Stimulated activated naive CD4-positive, alpha-beta T cell (primary cell): ENCODE results near the gene UCKL1.
A peak's percentile ranks its signal among the peaks of the same experiment; 100 is the strongest.
"Not testable (repeated sequence)": the region's sequence is repeated elsewhere in the genome, so short reads cannot be mapped to it uniquely, and the experiment has no call there.

ENCODE experiments used
- DNase-seq, 6 experiments: peaks; one replicate each; lab custom pipeline; 2025; lab: John Stamatoyannopoulos, UW

UCKL1 gene

DNA sequence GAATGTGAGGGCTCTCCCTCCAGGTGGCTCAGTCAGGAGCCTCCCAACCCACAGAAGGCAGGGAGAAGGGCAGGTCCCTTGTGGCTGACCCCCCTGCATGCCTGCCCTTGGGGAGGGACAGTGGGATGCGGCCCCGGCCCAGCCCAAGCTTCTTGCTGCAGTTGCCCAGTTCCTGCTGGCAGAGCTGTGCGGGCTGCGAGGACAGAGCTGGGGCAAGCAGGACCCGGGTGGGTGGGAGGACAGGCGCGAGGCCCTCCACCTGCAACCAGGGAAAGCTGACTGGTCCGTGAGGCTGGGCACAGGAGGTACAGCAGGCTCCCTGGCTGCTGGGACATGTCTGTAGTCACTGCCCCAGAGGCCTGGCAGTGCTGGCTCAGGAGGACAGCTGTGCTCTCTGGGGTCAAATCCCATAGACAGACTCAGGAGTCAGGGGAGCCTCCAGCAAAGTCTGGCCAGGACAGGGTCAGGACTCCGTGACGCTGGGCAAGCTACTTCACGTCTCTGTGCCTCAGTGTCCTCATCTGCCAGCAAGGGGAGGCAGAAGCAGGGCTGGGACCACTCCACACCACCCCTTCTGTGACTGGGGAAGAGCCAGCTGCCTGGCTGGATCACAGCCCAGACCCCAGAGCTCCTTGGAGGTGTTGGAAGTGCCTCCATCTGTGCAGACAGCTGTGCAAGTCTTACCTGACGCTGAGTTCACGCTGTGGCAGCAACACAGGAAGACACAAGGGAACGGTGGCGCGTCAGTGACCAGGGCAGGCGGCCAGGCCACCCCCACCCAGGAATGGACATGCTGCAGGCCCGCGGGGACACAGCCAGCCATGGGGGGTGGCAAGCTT, 13.0 kb downstream of the UCKL1 start:
- DNase-seq, result no peak

DNA sequence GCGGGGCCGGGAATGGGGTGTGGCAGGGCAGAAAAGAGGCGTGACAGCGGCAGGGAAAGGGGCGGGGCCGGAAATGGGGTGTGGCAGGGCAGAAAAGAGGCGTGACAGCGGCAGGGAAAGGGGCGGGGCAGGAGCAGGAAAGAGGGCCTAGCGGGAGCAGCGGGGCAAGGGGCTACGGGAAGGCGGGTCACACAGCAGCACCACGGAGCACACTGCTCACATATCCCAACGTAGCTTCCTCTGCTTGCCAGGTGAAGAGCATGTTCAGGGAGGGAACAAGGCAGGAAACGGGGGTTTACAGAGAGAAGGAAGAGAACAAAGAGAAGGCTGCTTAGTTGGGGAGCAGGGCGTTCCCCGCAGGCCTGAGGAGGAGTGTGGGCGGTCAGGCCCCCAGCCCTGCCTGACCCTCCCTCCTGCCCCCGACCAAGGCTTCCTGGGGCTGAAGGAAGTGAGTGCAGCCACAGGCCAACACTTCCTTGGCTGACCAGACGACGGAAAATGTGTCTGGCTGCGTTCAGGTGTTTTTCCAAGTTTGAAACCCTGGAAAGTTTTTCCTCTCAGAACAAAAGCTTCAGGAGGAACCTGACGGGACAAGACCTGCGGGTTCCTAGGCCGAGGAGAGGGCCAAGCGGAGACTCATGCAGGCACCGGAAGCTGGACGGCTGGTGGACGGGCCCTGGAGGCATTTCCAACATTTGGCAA, 13.8 kb downstream of the UCKL1 start:
- peak in 5 of 6 experiments; percentile 22 to 64 (median 32) for DNase-seq

DNA sequence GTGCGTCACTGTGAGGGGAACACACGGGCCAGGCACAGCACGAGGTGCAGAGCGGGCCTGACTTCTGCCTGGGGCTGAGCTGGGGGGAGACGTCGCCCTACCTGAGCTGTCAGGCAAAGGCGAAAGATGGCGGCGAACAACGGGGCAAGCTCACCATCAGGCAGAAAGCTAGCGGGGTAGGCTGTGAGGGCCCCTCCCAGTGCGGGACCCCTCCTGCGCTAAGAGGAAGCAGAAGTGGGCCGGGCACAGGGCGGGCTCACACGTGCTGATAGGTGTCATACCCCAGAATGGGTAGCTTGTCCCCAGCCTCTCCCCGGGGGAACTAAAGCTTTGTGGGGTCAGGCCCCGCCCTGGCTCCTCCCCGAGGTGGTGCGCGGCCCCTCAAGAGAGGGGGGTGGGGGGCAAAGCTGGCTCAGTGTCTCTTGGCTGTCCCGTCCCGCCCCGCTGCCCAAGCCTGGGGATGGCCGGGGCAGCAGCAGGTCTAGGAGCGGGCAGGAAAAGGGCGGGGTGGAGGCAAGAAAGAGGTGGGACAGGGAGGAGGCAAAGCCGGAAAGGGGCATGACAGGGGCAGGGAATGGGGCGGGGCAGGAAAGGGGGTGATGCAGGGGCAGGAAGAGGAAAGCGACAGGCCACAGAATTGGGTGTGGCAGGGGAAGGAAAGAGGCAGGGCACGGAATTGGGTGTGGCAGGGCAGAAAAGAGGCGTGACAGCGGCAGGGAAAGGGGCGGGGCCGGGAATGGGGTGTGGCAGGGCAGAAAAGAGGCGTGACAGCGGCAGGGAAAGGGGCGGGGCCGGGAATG, 14.7 kb downstream of the UCKL1 start:
- DNase-seq, result peak; percentile 43 to 80 (median 64)

- DNase-seq, result no peak
Observed at GRCh38 chr20:63940472-63941266, 15.5 kb downstream of the UCKL1 start.

DNA sequence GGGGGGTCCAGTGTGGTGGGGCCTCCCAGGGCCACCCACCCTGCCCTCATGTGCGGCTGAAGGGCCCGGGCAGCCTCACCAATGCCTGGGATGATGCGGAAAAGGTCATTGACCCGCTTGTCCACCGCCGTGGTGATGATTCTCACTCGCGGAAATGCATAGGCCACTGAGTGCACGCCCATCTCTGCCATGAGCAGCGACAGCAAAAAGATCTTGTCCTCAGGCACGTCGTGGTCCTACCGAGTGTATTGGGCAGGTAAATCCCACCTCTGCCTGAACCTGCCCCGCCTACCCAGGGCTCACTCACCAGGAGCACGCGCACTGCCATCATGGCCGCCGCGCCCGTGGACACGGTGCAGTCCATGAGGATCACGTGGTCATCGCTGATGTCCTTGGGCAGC, 16.1 kb downstream of the UCKL1 start:
- no peak for DNase-seq

GRCh38 chr20:63939061-63939935, 16.9 kb downstream of the UCKL1 start:
- DNase-seq, result no peak

DNA sequence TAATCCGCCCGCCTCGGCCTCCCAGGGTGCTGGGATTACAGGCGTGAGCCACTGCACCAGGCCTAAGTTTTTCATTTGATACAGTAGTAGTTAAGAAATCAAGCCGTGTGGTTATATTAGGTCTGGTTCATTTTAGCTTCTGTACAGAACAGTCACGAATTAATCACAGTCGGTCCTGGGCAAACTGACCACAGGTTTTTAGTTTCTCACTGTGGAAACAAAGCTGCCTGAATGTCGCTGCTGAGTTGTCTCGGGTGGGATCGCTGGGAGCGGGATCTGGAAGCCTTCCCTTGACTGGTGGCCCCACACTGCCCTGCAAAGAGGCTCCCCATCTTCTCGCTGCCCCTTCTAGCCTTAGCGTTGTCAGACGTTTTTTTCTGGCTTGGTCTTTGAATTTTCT, 18.6 kb downstream of the UCKL1 start:
- no peak for DNase-seq

DNA sequence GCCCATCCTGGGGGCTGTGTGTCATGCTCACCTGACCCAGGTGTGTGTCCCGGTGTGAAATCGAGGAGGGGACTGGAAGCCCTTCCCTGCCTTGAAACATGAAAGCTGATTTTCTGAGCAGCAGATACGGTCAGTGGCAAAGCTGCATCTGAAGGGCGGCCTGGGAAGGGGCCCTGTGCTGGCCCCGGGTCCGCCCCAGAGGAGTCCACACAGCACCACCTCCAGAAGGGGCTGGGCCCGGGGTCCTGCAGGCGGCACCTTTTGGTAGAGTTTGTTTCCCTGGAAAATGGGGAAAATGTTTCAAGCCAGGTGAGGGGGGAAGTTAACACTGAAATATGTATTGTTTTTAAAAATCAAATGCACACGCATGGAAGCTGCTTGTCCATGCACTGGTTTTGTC, 20.8 kb downstream of the UCKL1 start:
- DNase-seq, result no peak

- DNase-seq, result no peak
Observed at GRCh38 chr20:63934271-63935068, 21.7 kb downstream of the UCKL1 start.

- no peak for DNase-seq
Observed at GRCh38 chr20:63933646-63934045, 22.6 kb downstream of the UCKL1 start.

DNA sequence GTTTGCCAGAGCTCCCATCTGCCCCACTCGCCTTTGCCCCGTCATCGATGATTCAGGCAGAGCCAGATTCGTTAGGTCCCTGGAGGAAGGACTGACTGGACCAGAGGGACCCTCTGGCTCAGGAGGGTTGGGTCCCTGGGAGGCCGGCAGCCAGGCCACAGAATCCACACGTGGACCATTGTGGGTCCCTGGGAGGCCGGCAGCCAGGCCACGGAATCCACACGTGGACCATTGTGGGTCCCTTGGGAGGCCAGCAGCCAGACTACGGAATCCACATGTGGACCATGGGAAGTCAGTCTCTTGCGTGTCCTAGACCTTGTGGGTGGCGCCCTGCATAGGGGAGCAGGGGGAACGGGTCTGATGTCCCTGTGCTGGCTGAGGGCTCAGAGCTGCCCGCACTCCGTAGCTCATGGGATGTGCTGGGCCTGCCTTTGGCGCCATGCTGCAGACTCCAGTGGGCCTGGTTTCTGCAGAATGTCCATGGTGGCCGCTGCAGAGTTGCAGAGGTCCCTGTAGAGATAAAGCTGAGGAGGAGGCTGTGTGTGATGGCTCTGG, 23.5 kb downstream of the UCKL1 start:
- DNase-seq, result no peak

DNA sequence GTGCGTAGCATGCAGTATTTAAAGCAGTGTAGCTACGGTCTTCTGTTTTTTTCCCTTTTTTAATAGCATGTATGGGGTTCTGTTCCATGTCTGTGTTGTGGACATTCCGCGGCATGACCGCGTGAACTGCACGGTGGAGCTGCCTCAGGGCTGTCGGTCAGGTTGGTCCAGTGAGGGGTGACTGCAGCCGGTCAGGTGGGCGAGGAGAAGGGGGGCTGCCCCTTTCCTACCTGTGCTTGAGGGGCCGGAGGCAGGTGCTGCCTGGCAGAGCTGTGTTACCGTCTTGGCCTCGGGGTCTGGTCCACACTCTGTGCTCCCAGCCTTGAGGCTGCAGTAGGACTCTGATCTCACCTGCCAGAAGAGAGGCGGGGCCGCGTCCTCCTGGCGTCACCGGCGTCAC, 24.5 kb downstream of the UCKL1 start:
- DNase-seq, result no peak

DNA sequence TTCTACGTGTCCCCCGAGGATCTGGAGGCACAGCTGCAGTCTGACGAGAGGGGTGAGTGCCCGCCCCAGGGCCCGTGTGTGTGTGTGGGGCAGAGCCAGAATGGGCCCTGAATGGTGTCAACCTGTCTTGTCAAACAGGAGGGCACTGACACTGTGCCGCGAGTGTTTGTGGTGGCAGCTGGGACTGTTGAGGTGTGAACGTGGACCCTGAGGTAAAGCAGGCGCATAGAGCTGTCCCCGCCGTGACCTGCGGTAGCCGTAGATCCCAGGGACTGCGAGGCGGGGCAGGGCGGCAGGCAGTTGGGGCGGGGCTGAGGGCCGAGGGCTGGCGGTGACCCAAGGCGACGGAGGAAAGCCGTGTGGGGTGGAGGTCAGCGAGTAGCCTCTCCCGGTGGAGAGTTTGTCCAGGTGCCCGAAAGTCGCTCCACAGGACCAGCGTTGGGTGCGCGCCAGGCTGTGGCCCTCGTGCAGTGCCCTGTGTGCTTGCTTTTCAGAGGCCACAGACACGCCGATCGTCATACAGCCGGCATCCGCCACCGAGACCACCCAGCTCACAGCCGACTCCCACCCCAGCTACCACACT, 25.2 kb downstream of the UCKL1 start:
- no peak for DNase-seq

DNA sequence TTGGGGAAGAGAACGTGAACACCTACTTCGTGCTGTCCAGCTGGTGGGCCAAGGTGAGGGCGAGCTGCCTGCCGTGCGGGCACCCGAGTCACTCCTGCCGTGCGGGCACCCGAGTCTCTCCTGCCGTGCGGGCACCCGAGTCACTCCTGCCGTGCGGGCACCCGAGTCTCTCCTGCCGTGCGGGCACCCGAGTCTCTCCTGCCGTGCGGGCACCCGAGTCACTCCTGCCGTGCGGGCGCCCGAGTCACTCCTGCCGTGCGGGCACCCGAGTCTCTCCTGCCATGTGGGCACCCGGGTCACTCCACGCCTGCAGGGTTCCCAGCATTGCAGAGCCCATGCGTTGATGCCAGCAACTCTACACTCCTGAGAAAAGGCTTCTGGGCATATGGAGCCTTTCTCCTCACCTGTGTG, 26.7 kb downstream of the UCKL1 start:
- DNase-seq, result not testable (repeated sequence)

DNA sequence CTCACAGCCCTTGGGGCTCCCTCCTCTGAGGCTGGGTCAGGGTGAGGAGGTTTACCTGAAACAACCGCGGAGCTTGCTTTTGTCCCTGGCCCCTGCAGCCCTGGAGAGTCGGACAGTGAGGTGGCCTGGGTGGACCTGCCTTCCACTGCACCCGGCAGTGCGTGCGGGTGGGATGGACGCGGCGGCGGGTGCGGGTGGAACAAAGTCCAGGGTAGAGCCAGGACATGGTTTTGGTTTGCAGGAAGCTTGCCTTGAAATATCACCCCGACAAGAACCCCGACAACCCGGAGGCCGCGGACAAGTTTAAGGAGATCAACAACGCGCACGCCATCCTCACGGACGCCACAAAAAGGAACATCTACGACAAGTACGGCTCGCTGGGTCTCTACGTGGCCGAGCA, 27.1 kb downstream of the UCKL1 start:
- no peak for DNase-seq

GRCh38 chr20:63926298-63926697, 29.9 kb downstream of the UCKL1 start:
- no peak for DNase-seq

DNA sequence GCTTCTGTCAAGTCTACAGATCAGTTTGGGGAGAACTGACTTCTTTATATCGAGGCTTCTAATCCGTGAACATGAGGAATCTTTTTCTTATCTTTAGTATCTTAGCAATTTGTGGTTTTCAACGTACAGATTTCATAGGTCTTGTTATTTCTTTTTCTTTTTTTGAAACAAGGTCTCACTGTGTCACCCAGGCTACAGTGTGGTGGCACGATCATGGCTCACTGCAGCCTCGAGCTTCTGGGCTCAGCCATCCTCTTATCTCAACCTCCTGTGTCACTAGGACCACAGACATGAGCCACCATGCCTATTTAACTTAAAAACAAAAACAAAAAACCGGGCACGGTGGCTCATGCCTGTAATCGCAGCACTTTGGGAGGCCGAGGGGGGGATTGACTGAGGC, 32.0 kb downstream of the UCKL1 start:
- no peak for DNase-seq

GRCh38 chr20:63923651-63924050, 32.6 kb downstream of the UCKL1 start:
- no peak for DNase-seq

- no peak for DNase-seq
Observed at GRCh38 chr20:63920226-63920625, 36.0 kb downstream of the UCKL1 start.
